ENCODE results near the gene RASSF10. TPM values are rescaled to one million over a fixed set of nuclear protein-coding genes. Genes with fewer than 3 reads are reported as not detected.

The RASSF10 gene
- total RNA-seq, 1 experiment from 2014 or later: not detected

- no peak overlapping the region for H3K9ac ChIP-seq (ENCODE audit: low read length)
- H3K4me1 ChIP-seq (ENCODE audit: low read length): no peaks in the 10 kb centered on the region
- no peak overlapping the region for H3K4me3 ChIP-seq (ENCODE audit: low read length)
- no peaks in the 10 kb centered on the region for H3K9me2 ChIP-seq (replicated peaks; ENCODE audit: insufficient read depth, low read length)
- H3K79me2 ChIP-seq (ENCODE audit: low read length): no peaks in the 10 kb centered on the region
- H3K27ac ChIP-seq (ENCODE audit: low read length): no peak overlapping the region
- DNase-seq: no peak
- no peaks in the 10 kb centered on the region for H3K27me3 ChIP-seq (ENCODE audit: low read length)
- no peaks in the 10 kb centered on the region for H3K9me3 ChIP-seq (ENCODE audit: low read length)
- no peak overlapping the region for H3K4me2 ChIP-seq (ENCODE audit: low read depth, low read length, poor library complexity, severe bottlenecking)
- no peaks in the 10 kb centered on the region for H3K36me3 ChIP-seq (ENCODE audit: insufficient read depth, low read length)
- H2AFZ ChIP-seq (ENCODE audit: low read length): no peak overlapping the region
- no peaks in the 10 kb centered on the region for H4K20me1 ChIP-seq (ENCODE audit: insufficient read depth, low read depth, low read length)
These were observed 36.6 kb downstream of the RASSF10 start for GRCh38 chr11:13045734-13046133.

- H3K36me3 ChIP-seq (ENCODE audit: insufficient read depth, low read length): no peaks in the 10 kb centered on the region
- DNase-seq: no peak
- no peaks in the 10 kb centered on the region for H3K79me2 ChIP-seq (ENCODE audit: low read length)
- no peaks in the 10 kb centered on the region for H3K27me3 ChIP-seq (ENCODE audit: low read length)
- no peaks in the 10 kb centered on the region for H3K4me1 ChIP-seq (ENCODE audit: low read length)
- no peak overlapping the region for H3K4me2 ChIP-seq (ENCODE audit: low read depth, low read length, poor library complexity, severe bottlenecking)
- H4K20me1 ChIP-seq (ENCODE audit: insufficient read depth, low read depth, low read length): no peaks in the 10 kb centered on the region
- H3K9me3 ChIP-seq (ENCODE audit: low read length): no peaks in the 10 kb centered on the region
- no peak overlapping the region for H3K27ac ChIP-seq (ENCODE audit: low read length)
- H3K9me2 ChIP-seq (replicated peaks; ENCODE audit: insufficient read depth, low read length): no peaks in the 10 kb centered on the region
- H3K4me3 ChIP-seq (ENCODE audit: low read length): no peak overlapping the region
- H2AFZ ChIP-seq (ENCODE audit: low read length): no peak overlapping the region
- H3K9ac ChIP-seq (ENCODE audit: low read length): no peak overlapping the region
These were observed 37.8 kb downstream of the RASSF10 start for GRCh38 chr11:13046637-13047570.

- H3K36me3 ChIP-seq (ENCODE audit: insufficient read depth, low read length): no peaks in the 10 kb centered on the region
- no peak overlapping the region for H3K4me2 ChIP-seq (ENCODE audit: low read depth, low read length, poor library complexity, severe bottlenecking)
- no peaks in the 10 kb centered on the region for H3K27me3 ChIP-seq (ENCODE audit: low read length)
- DNase-seq: no peak
- no peaks in the 10 kb centered on the region for H3K9me3 ChIP-seq (ENCODE audit: low read length)
- H2AFZ ChIP-seq (ENCODE audit: low read length): no peak overlapping the region
- no peak overlapping the region for H3K27ac ChIP-seq (ENCODE audit: low read length)
- H3K9ac ChIP-seq (ENCODE audit: low read length): no peak overlapping the region
- no peaks in the 10 kb centered on the region for H3K79me2 ChIP-seq (ENCODE audit: low read length)
- H4K20me1 ChIP-seq (ENCODE audit: insufficient read depth, low read depth, low read length): no peaks in the 10 kb centered on the region
- no peak overlapping the region for H3K4me3 ChIP-seq (ENCODE audit: low read length)
- no peaks in the 10 kb centered on the region for H3K4me1 ChIP-seq (ENCODE audit: low read length)
- H3K9me2 ChIP-seq (replicated peaks; ENCODE audit: insufficient read depth, low read length): no peaks in the 10 kb centered on the region
These were observed 38.8 kb downstream of the RASSF10 start for GRCh38 chr11:13047884-13048283.

- H3K27ac ChIP-seq (ENCODE audit: low read length): no peak overlapping the region
- no peaks in the 10 kb centered on the region for H4K20me1 ChIP-seq (ENCODE audit: insufficient read depth, low read depth, low read length)
- H3K4me1 ChIP-seq (ENCODE audit: low read length): no peaks in the 10 kb centered on the region
- H3K4me2 ChIP-seq (ENCODE audit: low read depth, low read length, poor library complexity, severe bottlenecking): no peak overlapping the region
- H3K36me3 ChIP-seq (ENCODE audit: insufficient read depth, low read length): no peaks in the 10 kb centered on the region
- no peak for DNase-seq
- H2AFZ ChIP-seq (ENCODE audit: low read length): no peak overlapping the region
- no peaks in the 10 kb centered on the region for H3K9me2 ChIP-seq (replicated peaks; ENCODE audit: insufficient read depth, low read length)
- no peaks in the 10 kb centered on the region for H3K27me3 ChIP-seq (ENCODE audit: low read length)
- no peak overlapping the region for H3K4me3 ChIP-seq (ENCODE audit: low read length)
- H3K9me3 ChIP-seq (ENCODE audit: low read length): no peaks in the 10 kb centered on the region
- no peaks in the 10 kb centered on the region for H3K79me2 ChIP-seq (ENCODE audit: low read length)
- H3K9ac ChIP-seq (ENCODE audit: low read length): no peak overlapping the region
These were observed 42.1 kb downstream of the RASSF10 start for GRCh38 chr11:13051257-13051656.

GRCh38 chr11:13052130-13052571 lies 43.0 kb downstream of the RASSF10 start:
- Histone ChIP-seq H3K4me2 (ENCODE audit: low read depth, low read length, poor library complexity, severe bottlenecking) (no peak overlapping the region), H3K4me3 (ENCODE audit: low read length) (no peak overlapping the region), H3K27ac (ENCODE audit: low read length) (no peak overlapping the region), H3K9me2 (replicated peaks; ENCODE audit: insufficient read depth, low read length) (no peaks in the 10 kb centered on the region), H3K4me1 (ENCODE audit: low read length) (no peaks in the 10 kb centered on the region), H2AFZ (ENCODE audit: low read length) (no peak overlapping the region), H3K9ac (ENCODE audit: low read length) (no peak overlapping the region), H3K36me3 (ENCODE audit: insufficient read depth, low read length) (no peaks in the 10 kb centered on the region), H3K79me2 (ENCODE audit: low read length) (no peaks in the 10 kb centered on the region), H3K9me3 (ENCODE audit: low read length) (no peaks in the 10 kb centered on the region), H3K27me3 (ENCODE audit: low read length) (no peaks in the 10 kb centered on the region), H4K20me1 (ENCODE audit: insufficient read depth, low read depth, low read length) (no peaks in the 10 kb centered on the region)
- no peak for DNase-seq

- H3K4me2 ChIP-seq (ENCODE audit: low read depth, low read length, poor library complexity, severe bottlenecking): no peak overlapping the region
These were observed 44.3 kb downstream of the RASSF10 start for GRCh38 chr11:13053255-13053917.

GRCh38 chr11:13054278-13054677 lies 45.2 kb downstream of the RASSF10 start:
- no peak for DNase-seq
- Histone ChIP-seq H3K79me2 (ENCODE audit: low read length) (no peaks in the 10 kb centered on the region), H4K20me1 (ENCODE audit: insufficient read depth, low read depth, low read length) (no peaks in the 10 kb centered on the region), H3K27me3 (ENCODE audit: low read length) (no peaks in the 10 kb centered on the region), H3K4me1 (ENCODE audit: low read length) (no peaks in the 10 kb centered on the region), H3K36me3 (ENCODE audit: insufficient read depth, low read length) (no peaks in the 10 kb centered on the region), H3K9ac (ENCODE audit: low read length) (no peak overlapping the region), H3K4me3 (ENCODE audit: low read length) (no peak overlapping the region), H3K4me2 (ENCODE audit: low read depth, low read length, poor library complexity, severe bottlenecking) (no peak overlapping the region), H3K9me3 (ENCODE audit: low read length) (no peaks in the 10 kb centered on the region), H2AFZ (ENCODE audit: low read length) (no peak overlapping the region), H3K9me2 (replicated peaks; ENCODE audit: insufficient read depth, low read length) (no peaks in the 10 kb centered on the region), H3K27ac (ENCODE audit: low read length) (no peak overlapping the region)

More at GRCh38 chr11:13053255-13053917, 44.3 kb downstream of the RASSF10 start:
- Histone ChIP-seq H3K4me1 (ENCODE audit: low read length) (no peaks in the 10 kb centered on the region), H3K9me3 (ENCODE audit: low read length) (no peaks in the 10 kb centered on the region), H3K9ac (ENCODE audit: low read length) (no peak overlapping the region), H3K79me2 (ENCODE audit: low read length) (no peaks in the 10 kb centered on the region), H4K20me1 (ENCODE audit: insufficient read depth, low read depth, low read length) (no peaks in the 10 kb centered on the region), H3K4me3 (ENCODE audit: low read length) (no peak overlapping the region), H2AFZ (ENCODE audit: low read length) (no peak overlapping the region), H3K27ac (ENCODE audit: low read length) (no peak overlapping the region), H3K27me3 (ENCODE audit: low read length) (no peaks in the 10 kb centered on the region), H3K36me3 (ENCODE audit: insufficient read depth, low read length) (no peaks in the 10 kb centered on the region), H3K9me2 (replicated peaks; ENCODE audit: insufficient read depth, low read length) (no peaks in the 10 kb centered on the region)
- no peak for DNase-seq

GRCh38 chr11:13055200-13055599 lies 46.1 kb downstream of the RASSF10 start:
- Histone ChIP-seq H3K9me3 (ENCODE audit: low read length) (no peaks in the 10 kb centered on the region), H4K20me1 (ENCODE audit: insufficient read depth, low read depth, low read length) (no peaks in the 10 kb centered on the region), H3K27ac (ENCODE audit: low read length) (no peak overlapping the region), H3K9me2 (replicated peaks; ENCODE audit: insufficient read depth, low read length) (no peaks in the 10 kb centered on the region), H3K9ac (ENCODE audit: low read length) (no peak overlapping the region), H2AFZ (ENCODE audit: low read length) (no peak overlapping the region), H3K4me1 (ENCODE audit: low read length) (no peaks in the 10 kb centered on the region), H3K36me3 (ENCODE audit: insufficient read depth, low read length) (no peaks in the 10 kb centered on the region), H3K27me3 (ENCODE audit: low read length) (no peaks in the 10 kb centered on the region), H3K4me3 (ENCODE audit: low read length) (no peak overlapping the region), H3K79me2 (ENCODE audit: low read length) (no peaks in the 10 kb centered on the region), H3K4me2 (ENCODE audit: low read depth, low read length, poor library complexity, severe bottlenecking) (no peak overlapping the region)
- no peak for DNase-seq
